A673 (cell line): ENCODE measurements around the gene KLHL13. TPM values are rescaled to one million over a fixed set of nuclear protein-coding genes. Genes with fewer than 3 reads are reported as not detected.
"Not testable (repeated sequence)": the region's sequence is repeated elsewhere in the genome, so short reads cannot be mapped to it uniquely, and the experiment has no call there.

Experiments
- BruUV-seq: library from RNA; stranded (reverse); fragments of 400-500 nt; replicated peaks from 2 replicates; lab custom pipeline; 2021; lab: Mats Ljungman, UMichigan
- CTCF ChIA-PET: fragments of 300-600 bp; sonication (Branson Sonifier 250); formaldehyde crosslinking; loops from one replicate; lab custom pipeline; 2022; ENCODE audit warnings: antibody characterized with exemption; lab: Charles Lee
- POLR2A ChIA-PET: fragments of 300-600 bp; sonication (Branson Sonifier 250); formaldehyde crosslinking; loops from one replicate; lab custom pipeline; 2022; ENCODE audit warnings: antibody characterized with exemption; ENCODE audit not compliant: low non-redundant PET; lab: Charles Lee
- DNase-seq: peaks from one replicate; pipeline ENCODE4 v3.0.0-alpha.2; 2015; ENCODE audit warnings: low spot score
- H3K27ac ChIP-seq: fragments of 200-600 bp; sonication (generic); 2 replicates; pipeline ENCODE4 v1.5.1; 2016; ENCODE audit warnings: mixed run types, low read depth, mild to moderate bottlenecking, mixed read lengths, antibody characterized with exemption, low read length; ENCODE audit not compliant: poor library complexity, severe bottlenecking
- H3K27me3 ChIP-seq: fragments of 200-600 bp; sonication (generic); replicated peaks from 2 replicates; pipeline ENCODE4 v1.6.1; 2017; ENCODE audit warnings: mixed run types, low read depth, mild to moderate bottlenecking, mixed read lengths, antibody characterized with exemption, low read length; ENCODE audit not compliant: insufficient read depth, poor library complexity
- H3K36me3 ChIP-seq: fragments of 200-600 bp; sonication (generic); 2 replicates; pipeline ENCODE4 v1.6.1; 2016; ENCODE audit warnings: mixed run types, mild to moderate bottlenecking, mixed read lengths, antibody characterized with exemption, low read length; ENCODE audit not compliant: insufficient read depth, poor library complexity, severe bottlenecking
- H3K4me1 ChIP-seq: fragments of 200-600 bp; sonication (generic); 2 replicates; pipeline ENCODE4 v1.6.1; 2017; ENCODE audit warnings: mixed run types, mild to moderate bottlenecking, mixed read lengths, antibody characterized with exemption, low read length; ENCODE audit not compliant: insufficient read depth, poor library complexity, severe bottlenecking
- H3K4me3 ChIP-seq: fragments of 200-600 bp; sonication (generic); 2 replicates; pipeline ENCODE4 v1.5.1; 2016; ENCODE audit warnings: low read depth, mixed run types, mild to moderate bottlenecking, mixed read lengths, low read length; ENCODE audit not compliant: poor library complexity, severe bottlenecking
- H3K9me3 ChIP-seq: fragments of 200-600 bp; sonication (generic); 2 replicates; pipeline ENCODE4 v1.6.1; 2016; ENCODE audit warnings: mixed run types, low read depth, mild to moderate bottlenecking, mixed read lengths, antibody characterized with exemption, low read length; ENCODE audit not compliant: poor library complexity, severe bottlenecking
- CTCF ChIP-seq: fragments of 300-800, 200-600 bp; sonication (generic); conservative IDR thresholded peaks from 2 replicates; pipeline ENCODE4 v1.5.1; 2017; ENCODE audit warnings: low read depth, mild to moderate bottlenecking, antibody characterized with exemption, low read length, moderate library complexity, mixed read lengths
- EZH2 ChIP-seq: fragments of 200-600 bp; sonication (generic); IDR thresholded peaks from 2 replicates; pipeline ENCODE4 v1.6.1; 2017; ENCODE audit warnings: borderline replicate concordance, low read depth, mild to moderate bottlenecking, mixed read lengths, antibody characterized with exemption, low read length; ENCODE audit not compliant: poor library complexity, severe bottlenecking
- intact Hi-C: fragments of 100-400 bp; cut with micrococcal nuclease; formaldehyde crosslinking; loops from one replicate; pipeline ENCODE4 v1.10.0; 2022; ENCODE audit not compliant: unreplicated experiment
- total RNA-seq: library from RNA; stranded (reverse); gene quantifications from 2 replicates; pipeline ENCODE4 v1.2.3, GENCODE V29; 2021

Gene KLHL13
- total RNA-seq, 1 experiment from 2014 or later = 46.3 TPM

- Histone ChIP-seq H3K27ac (no peak overlapping the region), H3K27me3 (no peaks in the 10 kb centered on the region), H3K4me3 (no peak overlapping the region), H3K36me3 (no peaks in the 10 kb centered on the region), H3K4me1 (no peaks in the 10 kb centered on the region), H3K9me3 (no peaks in the 10 kb centered on the region)
- DNase-seq = no peak
- BruUV-seq = no TSS peak
- intact Hi-C loops = no loop called here
- ChIA-PET POLR2A (no interaction called here), CTCF (no interaction called here)
- TF ChIP-seq EZH2 (no peak), CTCF (no peak)
These were observed 12.1 kb upstream of the KLHL13 start for GRCh38 chrX:118128724-118129123.

GRCh38 chrX:118126286-118126685 is 9.7 kb upstream of the KLHL13 start:
- H3K36me3 ChIP-seq = no peaks in the 10 kb centered on the region
- DNase-seq = peak; percentile 27
- TF ChIP-seq CTCF (no peak), EZH2 (no peak)
- H3K27me3 ChIP-seq = no peaks in the 10 kb centered on the region
- intact Hi-C loops = no loop called here
- CTCF ChIA-PET = no interaction called here
- H3K27ac ChIP-seq = no peak overlapping the region
- H3K9me3 ChIP-seq = no peaks in the 10 kb centered on the region
- H3K4me1 ChIP-seq = no peaks in the 10 kb centered on the region
- POLR2A ChIA-PET = interaction anchor here (0.6 kb wide), 1 partner anchor 1228 kb away, joined by 3 read pairs; no protein-coding TSS in a partner anchor
- BruUV-seq = no TSS peak
- H3K4me3 ChIP-seq = no peak overlapping the region

GRCh38 chrX:118124243-118124642 is 7.6 kb upstream of the KLHL13 start:
- H3K4me3 ChIP-seq, H3K4me1 ChIP-seq, POLR2A ChIA-PET, CTCF ChIA-PET, H3K27me3 ChIP-seq, intact Hi-C loops, H3K9me3 ChIP-seq, H3K36me3 ChIP-seq, BruUV-seq, DNase-seq, H3K27ac ChIP-seq: not testable (repeated sequence)

- H3K4me3 ChIP-seq = no peak overlapping the region
- TF ChIP-seq EZH2 = no peak
- TF ChIP-seq CTCF = no peak
- no peak for DNase-seq
- no peaks in the 10 kb centered on the region for H3K9me3 ChIP-seq
- no peak overlapping the region for H3K27ac ChIP-seq
- H3K36me3 ChIP-seq = no peaks in the 10 kb centered on the region
- intact Hi-C loops = loop anchor here (10.0 kb wide), 1 partner anchor 107 kb away; no protein-coding TSS in a partner anchor
- ChIA-PET CTCF (no interaction called here), POLR2A (no interaction called here)
- BruUV-seq = no TSS peak
- H3K27me3 ChIP-seq = no peaks in the 10 kb centered on the region
- H3K4me1 ChIP-seq = no peaks in the 10 kb centered on the region
These were observed 1.1 kb upstream of the KLHL13 start for GRCh38 chrX:118117741-118118140.
